ENCODE measurements around the gene OTOP3. TPM values are rescaled to one million over a fixed set of nuclear protein-coding genes. Genes with fewer than 3 reads are reported as not detected.

Gene OTOP3
- total RNA-seq, 1 experiment from 2014 or later: not detected

DNA sequence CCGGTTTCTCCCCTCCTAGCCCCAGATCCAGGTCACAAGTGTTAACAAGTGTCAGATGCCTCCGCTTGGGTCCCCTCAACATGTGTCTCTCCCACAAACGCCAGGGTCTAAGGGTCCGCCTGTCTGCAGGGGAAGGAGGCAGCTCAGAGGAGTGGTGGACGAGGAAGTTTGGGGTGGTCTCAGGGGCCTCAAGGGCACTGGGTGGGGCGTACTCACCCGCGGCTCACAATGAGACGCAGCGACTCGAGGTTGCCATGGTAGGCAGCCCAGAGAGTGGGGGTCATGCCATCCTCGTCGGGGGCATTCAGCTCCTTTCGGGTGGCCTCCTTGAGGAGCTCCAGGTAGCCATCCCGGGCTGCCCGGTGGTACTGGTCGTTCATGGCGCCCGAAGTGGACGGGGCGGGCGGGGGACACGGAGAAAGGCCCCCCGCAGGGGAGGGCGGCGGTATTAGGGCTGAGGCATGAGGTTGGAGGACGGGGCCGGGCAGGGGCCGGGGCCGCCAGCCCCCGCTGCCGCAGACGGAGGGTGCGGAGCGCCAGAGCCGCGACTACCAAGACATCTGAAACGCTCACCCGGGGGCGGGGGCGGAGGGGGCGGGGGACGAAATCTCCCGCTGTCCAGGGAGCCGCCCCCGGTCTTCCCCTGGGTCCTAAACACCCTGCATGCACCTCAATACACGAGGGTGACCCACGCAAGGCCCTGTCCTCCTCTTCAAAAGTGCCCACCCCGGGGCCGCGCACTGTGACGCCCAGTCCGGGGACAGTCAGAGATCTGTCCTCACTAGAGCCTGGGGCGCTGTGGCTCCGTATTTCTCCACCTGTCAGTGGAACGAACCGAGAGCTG lies 12.8 kb upstream of the OTOP3 start, which contains the start of gene USH1G:
USH1G (minus strand) TSS at position 562 of the 844 bp plus-strand sequence; CDS start at position 380, 182 bp downstream.
- Histone ChIP-seq H2BK15ac (ENCODE audit: low read depth, low read length) (no peak within 1 kb of the TSS), H2BK5ac (ENCODE audit: insufficient read length, low read length) (no peak within 1 kb of the TSS), H4K5ac (ENCODE audit: insufficient read length, low read depth, low read length) (no peak within 1 kb of the TSS), H3K27ac (ENCODE audit: insufficient read length, low read depth, low read length) (no peak within 1 kb of the TSS), H4K20me1 (ENCODE audit: control insufficient read depth, insufficient read depth, insufficient read length) (no peaks in the 10 kb centered on the region), H3K27me3 (ENCODE audit: insufficient read depth, low read length) (peaks cover 43% of the 10 kb centered on the region), H3K79me1 (ENCODE audit: insufficient read depth, low read depth, low read length, poor library complexity, severe bottlenecking) (no peaks in the 10 kb centered on the region), H3T11ph (ENCODE audit: low read length) (no peak within 1 kb of the TSS), H4K8ac (replicated peaks; ENCODE audit: insufficient read length, low read depth, low read length) (no peak within 1 kb of the TSS), H3K14ac (ENCODE audit: insufficient read depth, low read length) (peak within 1 kb of the TSS; percentile 60; the same call in 1 of the 2 replicates), H3K79me2 (ENCODE audit: insufficient read depth, low read length) (no peaks in the 10 kb centered on the region), H3K4ac (ENCODE audit: low read depth, low read length) (no peak within 1 kb of the TSS), H2AFZ (ENCODE audit: low read length) (no peak within 1 kb of the TSS), H3K4me1 (ENCODE audit: insufficient read depth, low read length) (no peaks in the 10 kb centered on the region), H3K23me2 (ENCODE audit: insufficient read length, low read depth, low read length, poor library complexity, severe bottlenecking) (peaks cover 5% of the 10 kb centered on the region), H2BK120ac (ENCODE audit: low read depth, low read length, poor library complexity, severe bottlenecking) (no peak within 1 kb of the TSS), H2BK12ac (ENCODE audit: insufficient read length, low read depth, low read length) (no peak within 1 kb of the TSS), H3K9ac (ENCODE audit: extremely low read depth, insufficient read length, low read length) (no peak within 1 kb of the TSS), H3K18ac (ENCODE audit: insufficient read length, low read depth, low read length) (no peak within 1 kb of the TSS), H2AK5ac (ENCODE audit: insufficient read length, low read length) (no peak within 1 kb of the TSS), H4K91ac (ENCODE audit: insufficient read length, low read depth, low read length) (no peak within 1 kb of the TSS), H2BK20ac (ENCODE audit: low read depth, low read length, poor library complexity, severe bottlenecking) (no peak within 1 kb of the TSS), H3K9me3 (ENCODE audit: control insufficient read depth, low read depth, low read length) (no peaks in the 10 kb centered on the region), H3K4me2 (ENCODE audit: insufficient read depth, insufficient read length, low read length) (peak within 1 kb of the TSS; percentile 72), H3K23ac (ENCODE audit: insufficient read length, low read depth, low read length) (no peak within 1 kb of the TSS), H3K56ac (ENCODE audit: insufficient read length, low read depth, low read length) (no peak within 1 kb of the TSS)
- peak; percentile 60 for DNase-seq
- peaks cover 78% of the 10 kb centered on the region for H3K27me3 Mint-ChIP-seq (ENCODE audit: low read depth)
- WGBS (ENCODE audit: extremely low coverage, insufficient read length, low lambda C conversion rate): no CpG with 5 or more reads among the region's 57 CpGs
- peak within 1 kb of the TSS; percentile 60 to 80 for H3K4me3 Mint-ChIP-seq
- TF ChIP-seq, protein P1, sequence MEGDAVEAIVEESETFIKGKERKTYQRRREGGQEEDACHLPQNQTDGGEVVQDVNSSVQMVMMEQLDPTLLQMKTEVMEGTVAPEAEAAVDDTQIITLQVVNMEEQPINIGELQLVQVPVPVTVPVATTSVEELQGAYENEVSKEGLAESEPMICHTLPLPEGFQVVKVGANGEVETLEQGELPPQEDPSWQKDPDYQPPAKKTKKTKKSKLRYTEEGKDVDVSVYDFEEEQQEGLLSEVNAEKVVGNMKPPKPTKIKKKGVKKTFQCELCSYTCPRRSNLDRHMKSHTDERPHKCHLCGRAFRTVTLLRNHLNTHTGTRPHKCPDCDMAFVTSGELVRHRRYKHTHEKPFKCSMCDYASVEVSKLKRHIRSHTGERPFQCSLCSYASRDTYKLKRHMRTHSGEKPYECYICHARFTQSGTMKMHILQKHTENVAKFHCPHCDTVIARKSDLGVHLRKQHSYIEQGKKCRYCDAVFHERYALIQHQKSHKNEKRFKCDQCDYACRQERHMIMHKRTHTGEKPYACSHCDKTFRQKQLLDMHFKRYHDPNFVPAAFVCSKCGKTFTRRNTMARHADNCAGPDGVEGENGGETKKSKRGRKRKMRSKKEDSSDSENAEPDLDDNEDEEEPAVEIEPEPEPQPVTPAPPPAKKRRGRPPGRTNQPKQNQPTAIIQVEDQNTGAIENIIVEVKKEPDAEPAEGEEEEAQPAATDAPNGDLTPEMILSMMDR (conservative IDR thresholded peaks at IDR 0.05): no peak
- peaks cover 12 to 33% of the 10 kb centered on the region in 2 experiments for H3K4me1 Mint-ChIP-seq
- H3K27ac Mint-ChIP-seq: no peak within 1 kb of the TSS
- peaks cover 0 to 5% of the 10 kb centered on the region in 2 experiments; a peak in 1 of 5 replicates for H3K9me3 Mint-ChIP-seq
- no peaks in the 10 kb centered on the region; a peak in 1 of 7 replicates for H3K36me3 Mint-ChIP-seq (ENCODE audit: insufficient read depth in 1 of 3, low read depth in 3 of 3)

Measured in H9 (cell line).